GM19025 (cell line): ENCODE results near the gene ZDHHC11.
"Not testable (repeated sequence)": the region's sequence is repeated elsewhere in the genome, so short reads cannot be mapped to it uniquely, and the experiment has no call there.

ENCODE experiments used
- ATAC-seq: cut with Tn5 transposase; IDR thresholded peaks from one replicate; pipeline ENCODE4 v1.9.1; 2021; ENCODE audit warnings: mild to moderate bottlenecking, low read depth, moderate library complexity; ENCODE audit not compliant: unreplicated experiment

The ZDHHC11 gene

GRCh38 chr5:816176-816575, 34.6 kb downstream of the ZDHHC11 start:
- ATAC-seq: no peak

- no peak for ATAC-seq
Observed at GRCh38 chr5:815449-815848, 35.3 kb downstream of the ZDHHC11 start.

GRCh38 chr5:813575-813974, 37.2 kb downstream of the ZDHHC11 start:
- not testable (repeated sequence) for ATAC-seq

GRCh38 chr5:811384-811783, 39.4 kb downstream of the ZDHHC11 start:
- ATAC-seq: not testable (repeated sequence)

GRCh38 chr5:807719-808514, 42.9 kb downstream of the ZDHHC11 start:
- not testable (repeated sequence) for ATAC-seq

GRCh38 chr5:801472-801871, 49.3 kb downstream of the ZDHHC11 start:
- ATAC-seq: no peak

- not testable (repeated sequence) for ATAC-seq
Observed at GRCh38 chr5:801055-801454, 49.7 kb downstream of the ZDHHC11 start.

- not testable (repeated sequence) for ATAC-seq
Observed at GRCh38 chr5:798505-799138, 52.2 kb downstream of the ZDHHC11 start.

GRCh38 chr5:797986-798385, 52.8 kb downstream of the ZDHHC11 start:
- not testable (repeated sequence) for ATAC-seq

GRCh38 chr5:795873-796272, 54.9 kb downstream of the ZDHHC11 start:
- ATAC-seq: not testable (repeated sequence)

GRCh38 chr5:794948-795347, 55.8 kb downstream of the ZDHHC11 start:
- ATAC-seq: not testable (repeated sequence)

GRCh38 chr5:788703-789102, 62.1 kb downstream of the ZDHHC11 start:
- not testable (repeated sequence) for ATAC-seq

- not testable (repeated sequence) for ATAC-seq
Observed at GRCh38 chr5:787857-788233, 62.9 kb downstream of the ZDHHC11 start.

GRCh38 chr5:787224-787856, 63.4 kb downstream of the ZDHHC11 start:
- not testable (repeated sequence) for ATAC-seq

- ATAC-seq: not testable (repeated sequence)
Observed at GRCh38 chr5:785181-785705, 65.5 kb downstream of the ZDHHC11 start.

- ATAC-seq: not testable (repeated sequence)
Observed at GRCh38 chr5:784428-785177, 66.2 kb downstream of the ZDHHC11 start, which contains the start of gene ZDHHC11B. Gene ZDHHC11B, minus strand, starts transcription at chr5:784729. Its CDS starts 17,810 bp downstream, at chr5:766919.

- not testable (repeated sequence) for ATAC-seq
Observed at GRCh38 chr5:783881-784427, 66.8 kb downstream of the ZDHHC11 start.

GRCh38 chr5:783049-783802, 67.6 kb downstream of the ZDHHC11 start:
- ATAC-seq: not testable (repeated sequence)

- not testable (repeated sequence) for ATAC-seq
Observed at GRCh38 chr5:782356-782755, 68.4 kb downstream of the ZDHHC11 start.
